ENCODE measurements around the gene CA11. TPM values are rescaled to one million over a fixed set of nuclear protein-coding genes. Genes with fewer than 3 reads are reported as not detected.
"Not testable (repeated sequence)": the region's sequence is repeated elsewhere in the genome, so short reads cannot be mapped to it uniquely, and the experiment has no call there.

Gene CA11
- total RNA-seq, 1 donor from 2014 or later, result 2.6 TPM

GRCh38 chr19:48642862-48643261 lies 3.1 kb downstream of the CA11 start:
- no peak for DNase-seq (ENCODE audit: low read depth in 2 of 2)

GRCh38 chr19:48641850-48642249 lies 4.1 kb downstream of the CA11 start:
- DNase-seq (ENCODE audit: low read depth in 2 of 2), result no peak

- no peak for DNase-seq (ENCODE audit: low read depth in 2 of 2)
Measured at GRCh38 chr19:48639483-48640375, 6.3 kb downstream of the CA11 start.

GRCh38 chr19:48638831-48639381 lies 7.1 kb downstream of the CA11 start:
- no peak for DNase-seq (ENCODE audit: low read depth in 2 of 2)

GRCh38 chr19:48637948-48638830 lies 7.8 kb downstream of the CA11 start:
- peak; percentile 93 to 95 for DNase-seq (ENCODE audit: low read depth in 2 of 2)

- peak; percentile 94 to 98 for DNase-seq (ENCODE audit: low read depth in 2 of 2)
Measured at GRCh38 chr19:48637449-48637947, 8.5 kb downstream of the CA11 start.

GRCh38 chr19:48636859-48637448 lies 9.0 kb downstream of the CA11 start, which contains the start of gene DBP:
TSS of gene DBP (minus strand) at chr19:48637379. CDS start at chr19:48636994, 385 bp downstream.
- no peak for DNase-seq (ENCODE audit: low read depth in 2 of 2)

- DNase-seq (ENCODE audit: low read depth in 2 of 2), result no peak
Measured at GRCh38 chr19:48635966-48636858, 9.8 kb downstream of the CA11 start.

GRCh38 chr19:48635263-48635965 lies 10.6 kb downstream of the CA11 start:
- peak in 1 of 2 donors; percentile 66 for DNase-seq (ENCODE audit: low read depth in 2 of 2)

- DNase-seq (ENCODE audit: low read depth in 2 of 2), result peak; percentile 88 to 95
Measured at GRCh38 chr19:48634424-48635262, 11.3 kb downstream of the CA11 start.

- no peak for DNase-seq (ENCODE audit: low read depth in 2 of 2)
Measured at GRCh38 chr19:48634036-48634342, 12.0 kb downstream of the CA11 start.

- DNase-seq (ENCODE audit: low read depth in 2 of 2), result no peak
Measured at GRCh38 chr19:48633148-48634035, 12.6 kb downstream of the CA11 start.

GRCh38 chr19:48632692-48633147 lies 13.3 kb downstream of the CA11 start:
- DNase-seq (ENCODE audit: low read depth in 2 of 2), result no peak

GRCh38 chr19:48632286-48632685 lies 13.7 kb downstream of the CA11 start:
- not testable (repeated sequence) for DNase-seq (ENCODE audit: low read depth in 2 of 2)

- no peak for DNase-seq (ENCODE audit: low read depth in 2 of 2)
Measured at GRCh38 chr19:48631225-48631624, 14.8 kb downstream of the CA11 start.

- DNase-seq (ENCODE audit: low read depth in 2 of 2), result peak in 1 of 2 donors; percentile 77
Measured at GRCh38 chr19:48630296-48631063, 15.5 kb downstream of the CA11 start.

Data from dermis microvascular lymphatic vessel endothelial cell (primary cell).